ENCODE measurements around the gene CLEC4M.
A peak's percentile ranks its signal among the peaks of the same experiment; 100 is the strongest.
"Not testable (repeated sequence)": the region's sequence is repeated elsewhere in the genome, so short reads cannot be mapped to it uniquely, and the experiment has no call there.

CLEC4M gene

GRCh38 chr19:7767487-7767886, 4.4 kb downstream of the CLEC4M start:
- Histone ChIP-seq H3K27ac (no peak overlapping the region), H3K4me3 (no peak overlapping the region)

GRCh38 chr19:7769171-7769570, 6.1 kb downstream of the CLEC4M start:
- Histone ChIP-seq H3K27ac (no peak overlapping the region), H3K4me3 (no peak overlapping the region)

GRCh38 chr19:7771072-7771471, 8.0 kb downstream of the CLEC4M start:
- Histone ChIP-seq H3K27ac (no peak overlapping the region), H3K4me3 (no peak overlapping the region)

DNA sequence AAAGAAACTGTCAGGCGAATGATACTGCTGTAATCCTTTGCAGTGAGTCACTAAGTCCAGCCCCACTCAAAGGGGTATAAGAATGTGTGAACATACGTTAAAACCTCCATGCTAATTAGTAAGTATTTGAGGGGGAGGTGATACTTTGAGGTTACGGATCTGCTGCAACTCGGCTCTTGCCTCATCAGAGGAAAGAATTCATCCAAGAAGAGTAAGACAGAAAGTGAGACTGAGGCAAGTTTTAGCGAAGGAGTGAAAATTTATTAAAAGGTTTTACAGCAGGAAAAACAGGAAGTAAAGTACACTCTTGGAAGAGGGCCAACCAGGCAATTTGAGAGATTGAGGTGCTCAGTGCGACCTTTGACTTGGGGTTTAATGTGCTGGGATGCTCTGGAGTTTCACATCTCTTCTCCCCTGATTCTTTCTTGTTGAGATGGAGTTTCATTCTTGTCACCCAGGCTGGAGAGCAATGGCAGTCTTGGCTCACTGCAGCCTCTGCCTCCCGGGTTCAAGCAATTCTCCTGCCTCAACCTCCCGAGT, 9.8 kb downstream of the CLEC4M start:
- Histone ChIP-seq H3K27ac (peak overlapping the region in 2 of 21 experiments; percentile 52 to 62), H3K4me3 (no peak overlapping the region)

- H3K27ac ChIP-seq = no peak overlapping the region
- H3K4me3 ChIP-seq = no peak overlapping the region
Measured at GRCh38 chr19:7773841-7774240, 10.8 kb downstream of the CLEC4M start.

GRCh38 chr19:7775761-7776160, 12.7 kb downstream of the CLEC4M start:
- Histone ChIP-seq H3K4me3 (no peak overlapping the region), H3K27ac (no peak overlapping the region)

- H3K27ac ChIP-seq = no peak overlapping the region
- no peak overlapping the region for H3K4me3 ChIP-seq
Measured at GRCh38 chr19:7778081-7778480, 15.0 kb downstream of the CLEC4M start.

- Histone ChIP-seq H3K4me3 (no peak overlapping the region), H3K27ac (no peak overlapping the region)
Measured at GRCh38 chr19:7779631-7780486, 16.8 kb downstream of the CLEC4M start.

DNA sequence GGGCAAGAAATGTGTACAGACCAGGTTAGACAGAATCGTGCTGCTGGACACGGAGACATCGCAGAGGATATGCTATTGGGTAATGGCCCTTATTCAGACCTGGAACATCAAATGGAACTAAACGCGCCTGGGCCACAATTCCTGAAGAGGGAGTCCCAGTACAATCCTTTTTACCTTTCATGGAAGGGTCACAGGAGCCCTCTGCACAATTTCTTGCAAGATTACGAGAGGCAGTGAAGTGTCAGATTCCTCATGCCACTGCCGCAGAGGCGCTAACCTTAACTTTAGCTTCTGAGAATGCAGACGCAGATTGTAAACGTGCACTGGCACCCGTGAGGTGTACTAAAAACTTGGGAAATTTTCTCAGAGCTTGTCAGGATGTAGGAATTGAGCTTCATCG, 18.1 kb downstream of the CLEC4M start:
- no peak overlapping the region for H3K4me3 ChIP-seq
- H3K27ac ChIP-seq = no peak overlapping the region

DNA sequence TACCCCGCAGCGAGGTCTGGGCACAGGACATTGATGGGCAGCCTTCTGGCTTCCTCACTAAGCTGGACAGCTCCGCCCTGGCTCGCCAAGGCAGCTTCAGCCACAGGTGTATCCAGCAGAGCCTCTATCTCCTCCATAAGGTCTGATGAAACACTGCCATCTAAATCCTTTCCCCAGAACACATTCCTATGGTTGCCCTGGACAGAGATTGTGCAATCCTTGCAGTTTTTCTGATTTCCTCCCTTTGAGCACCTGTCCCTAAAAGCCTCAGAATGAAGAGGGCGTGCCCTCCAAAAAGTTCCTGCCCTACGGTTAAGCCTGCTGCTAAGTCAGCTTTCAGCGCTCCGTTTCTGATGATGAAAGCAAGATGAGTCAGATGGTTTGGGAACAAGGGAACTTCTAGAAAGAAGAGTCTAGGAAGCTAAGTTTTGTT, 21.0 kb downstream of the CLEC4M start:
- Histone ChIP-seq H3K27ac (no peak overlapping the region), H3K4me3 (no peak overlapping the region)

DNA sequence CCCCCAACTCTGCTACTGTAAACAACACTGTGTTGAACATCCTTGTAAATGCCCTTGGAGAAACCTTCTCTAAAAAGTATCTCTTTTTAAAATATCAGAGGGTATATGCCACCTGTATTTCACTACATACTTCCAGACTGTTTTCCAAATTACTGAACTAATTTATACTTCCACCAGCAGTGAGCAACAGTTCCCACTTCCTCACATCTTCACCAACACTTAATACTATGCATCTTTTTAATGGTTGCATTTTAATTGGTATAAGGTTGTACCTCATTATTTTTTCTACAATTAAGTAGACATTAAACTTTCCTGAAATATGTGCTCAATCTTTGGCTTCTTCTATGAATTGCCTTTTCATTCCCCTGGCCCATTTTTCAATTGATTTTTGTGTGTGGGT, 21.8 kb downstream of the CLEC4M start:
- Histone ChIP-seq H3K4me3 (no peak overlapping the region), H3K27ac (no peak overlapping the region)

DNA sequence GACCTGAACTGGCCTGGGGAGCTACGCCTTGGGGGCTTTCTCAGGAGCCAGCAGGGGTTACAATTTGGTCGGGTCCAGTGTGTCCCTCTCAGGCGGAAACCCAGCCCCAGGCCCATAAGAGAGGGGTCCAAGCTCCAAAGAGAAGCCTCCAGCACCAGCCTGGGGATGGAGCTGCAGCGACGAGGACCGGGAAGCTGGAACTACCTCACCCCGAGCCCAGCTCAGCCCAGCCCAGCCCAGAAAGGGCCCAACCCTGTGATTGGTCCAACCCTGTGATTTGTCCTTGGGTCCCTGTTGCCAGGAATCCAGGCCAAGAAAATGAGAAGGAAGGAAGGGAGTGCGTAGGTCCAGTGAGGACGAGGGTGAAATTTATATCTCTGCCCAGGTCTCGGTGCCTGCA, 24.1 kb downstream of the CLEC4M start:
- H3K4me3 ChIP-seq = peak overlapping the region in 1 of 7 experiments; percentile 7
- no peak overlapping the region for H3K27ac ChIP-seq

DNA sequence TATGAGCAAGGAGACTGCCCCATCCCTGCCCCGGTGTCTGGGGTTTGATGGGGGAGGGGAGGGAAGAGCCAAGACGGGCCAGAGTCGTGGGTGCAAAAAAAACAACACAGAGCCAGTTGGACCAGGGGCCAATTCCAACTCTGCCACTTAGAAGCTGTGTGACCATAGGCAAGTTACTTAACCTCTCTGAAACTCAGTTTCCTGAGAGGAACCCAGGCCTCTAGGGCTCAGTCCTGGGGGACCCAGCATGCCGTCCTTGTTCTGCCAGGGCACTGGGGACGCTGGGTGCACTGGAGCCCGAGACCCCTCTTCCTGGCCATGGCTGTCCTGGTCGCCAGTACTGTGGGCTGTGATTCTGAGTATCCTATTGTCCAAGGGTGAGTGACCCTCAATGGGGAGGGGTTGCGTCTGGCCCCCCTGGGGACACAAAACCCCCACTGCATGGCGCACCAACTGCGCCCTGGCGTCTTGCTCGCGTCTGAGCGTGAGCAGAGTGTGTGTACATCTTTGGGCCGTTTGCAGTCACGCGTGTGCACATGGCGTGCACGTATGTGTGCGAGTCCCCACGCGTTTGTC, 24.6 kb downstream of the CLEC4M start:
- Histone ChIP-seq H3K4me3 (peak overlapping the region in 1 of 7 experiments; percentile 7), H3K27ac (peak overlapping the region in 1 of 21 experiments; percentile 38)

DNA sequence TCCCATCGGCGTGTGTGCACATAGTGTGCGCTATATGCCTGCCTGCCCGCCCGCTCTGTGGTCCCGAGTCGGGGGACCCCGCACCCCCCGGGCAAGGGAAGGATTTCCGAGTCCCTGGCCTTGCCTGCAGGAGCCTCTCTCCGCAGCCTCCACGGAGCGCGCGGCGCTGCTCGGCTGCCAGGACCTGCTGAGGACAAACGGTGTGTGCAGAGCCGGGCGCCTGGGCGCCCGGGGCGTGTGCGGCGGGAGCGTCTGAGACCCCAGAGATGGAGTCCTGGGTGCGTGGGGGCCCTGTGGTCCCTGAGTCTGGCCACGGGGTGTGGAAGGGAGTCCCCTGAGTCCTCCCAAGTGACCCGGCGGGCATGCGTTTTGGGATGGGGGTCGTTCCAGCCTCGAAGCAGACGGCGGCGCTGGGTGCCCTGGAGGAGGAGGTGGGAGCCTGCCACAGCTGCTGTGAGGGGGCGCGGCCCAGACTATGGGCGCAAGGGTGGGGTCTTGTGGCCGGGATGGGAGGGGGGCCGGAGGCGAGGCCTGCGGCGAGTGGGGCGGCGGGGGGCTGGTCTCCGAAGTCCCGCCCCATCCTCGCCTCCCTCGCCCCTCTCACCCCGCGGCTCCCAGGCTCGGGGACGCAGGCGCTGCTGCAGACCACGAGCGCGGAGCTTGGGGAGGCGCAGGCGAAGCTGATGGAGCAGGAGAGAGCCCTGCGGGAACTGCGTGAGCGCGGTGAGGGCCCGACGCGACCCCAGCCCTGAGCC, 25.3 kb downstream of the CLEC4M start:
- no peak overlapping the region for H3K27ac ChIP-seq
- peak overlapping the region in 1 of 7 experiments; percentile 7 for H3K4me3 ChIP-seq

DNA sequence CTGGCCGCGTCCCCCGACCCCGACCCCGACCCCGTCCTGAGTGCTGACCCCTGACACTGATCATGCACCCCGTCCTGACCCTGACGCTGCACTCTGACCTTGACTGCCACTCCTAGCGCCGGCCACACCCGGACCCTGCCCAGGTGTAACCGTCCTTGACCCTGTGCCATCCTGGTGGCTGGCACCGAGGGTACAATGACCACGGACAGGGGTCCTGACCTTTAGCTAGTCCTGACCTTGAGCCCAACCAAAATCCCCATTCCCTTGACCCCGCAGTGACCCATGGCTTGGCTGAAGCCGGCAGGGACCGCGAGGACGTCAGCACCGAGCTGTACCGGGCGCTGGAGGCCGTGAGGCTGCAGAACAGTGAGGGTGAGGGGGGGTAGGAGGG, 25.9 kb downstream of the CLEC4M start:
- no peak overlapping the region for H3K27ac ChIP-seq
- H3K4me3 ChIP-seq = no peak overlapping the region

DNA sequence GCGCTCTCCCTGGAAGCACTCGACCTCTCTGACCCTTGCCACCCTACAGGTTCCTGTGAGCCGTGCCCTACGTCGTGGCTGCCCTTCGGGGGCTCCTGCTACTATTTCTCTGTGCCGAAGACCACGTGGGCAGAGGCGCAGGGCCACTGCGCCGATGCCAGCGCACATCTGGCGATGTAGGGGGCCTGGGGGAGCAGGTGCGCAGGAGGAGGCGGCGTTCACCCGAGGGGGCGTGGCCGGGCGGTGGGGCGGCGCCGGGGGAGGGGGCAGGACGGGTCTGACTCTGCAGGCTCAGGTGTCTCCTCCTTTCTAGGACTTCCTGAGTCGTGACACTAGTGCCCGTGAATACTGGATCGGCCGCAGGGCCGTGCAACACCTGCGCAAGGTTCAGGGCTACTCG, 26.4 kb downstream of the CLEC4M start:
- no peak overlapping the region for H3K4me3 ChIP-seq
- no peak overlapping the region for H3K27ac ChIP-seq

GRCh38 chr19:7790416-7790815, 27.4 kb downstream of the CLEC4M start:
- Histone ChIP-seq H3K27ac (no peak overlapping the region), H3K4me3 (no peak overlapping the region)

DNA sequence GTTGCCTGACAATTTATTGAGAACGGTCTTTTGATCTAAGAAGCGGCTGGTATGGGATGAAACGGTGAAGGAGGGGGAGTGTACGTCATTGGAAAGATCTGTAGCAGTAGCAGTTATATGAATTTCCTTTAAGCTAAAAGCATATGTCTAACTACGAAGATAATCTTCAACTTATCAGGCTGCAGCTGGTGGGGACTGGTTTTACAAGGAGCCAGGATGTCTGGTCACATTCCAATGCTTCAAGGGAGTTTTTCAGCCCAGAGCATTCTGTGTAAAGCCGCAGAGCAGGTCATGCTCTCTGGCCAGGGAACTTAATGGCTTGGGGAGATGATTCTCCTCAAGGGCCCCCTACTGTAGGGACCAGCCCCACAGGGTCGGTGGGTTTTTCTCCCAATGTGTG, 29.2 kb downstream of the CLEC4M start:
- Histone ChIP-seq H3K4me3 (no peak overlapping the region), H3K27ac (no peak overlapping the region)

- not testable (repeated sequence) for H3K27ac ChIP-seq, H3K4me3 ChIP-seq
Measured at GRCh38 chr19:7792701-7793100, 29.7 kb downstream of the CLEC4M start.

DNA sequence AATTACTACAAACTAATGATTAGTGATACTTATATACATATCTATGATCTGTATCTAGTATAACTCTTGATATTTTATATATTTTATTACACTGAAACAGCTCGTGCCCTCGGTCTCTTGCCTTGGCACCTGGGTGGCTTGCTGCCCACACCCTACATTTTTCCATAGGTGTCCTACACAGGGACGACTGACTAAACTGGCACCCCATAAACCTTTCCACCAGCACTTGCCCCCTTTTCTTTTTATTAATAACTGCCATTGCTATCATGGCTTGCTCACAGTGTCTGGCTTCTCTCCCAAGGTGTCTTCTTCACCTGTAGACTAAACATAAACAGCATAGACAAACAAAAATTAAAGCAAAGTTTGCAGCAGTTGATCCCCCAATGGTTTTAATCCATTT, 30.4 kb downstream of the CLEC4M start:
- no peak overlapping the region for H3K4me3 ChIP-seq
- H3K27ac ChIP-seq = no peak overlapping the region

All from skin epidermis (tissue), 12 donors.